CD4-positive, alpha-beta memory T cell (primary cell): ENCODE measurements around the gene GPR161. TPM values are rescaled to one million over a fixed set of nuclear protein-coding genes. Genes with fewer than 3 reads are reported as not detected.
A peak's percentile ranks its signal among the peaks of the same experiment; 100 is the strongest.

Experiments
- CTCF ChIA-PET: fragments of 350-600 bp; sonication (Branson Sonifier 250); formaldehyde crosslinking; loops from one replicate; lab custom pipeline; 2021; ENCODE audit warnings: inconsistent platforms; ENCODE audit not compliant: partially characterized antibody; lab: Charles Lee
- POLR2A ChIA-PET: fragments of 350-600 bp; sonication (Branson Sonifier 250); formaldehyde crosslinking; loops from one replicate; lab custom pipeline; 2021; ENCODE audit not compliant: partially characterized antibody; lab: Charles Lee
- DNase-seq, 5 donors: peaks; one replicate each; pipeline versions ENCODE4 v3.0.0 to v3.0.0-alpha.2; 2020 to 2022; ENCODE audit warnings: mixed read lengths in 1 of 5
- H3K27ac ChIP-seq: one replicate; pipeline ENCODE4 v1.7.0; 2013; ENCODE audit warnings: low read depth, low read length
- H3K27me3 ChIP-seq: 2 replicates; pipeline ENCODE4 v1.7.0; 2013; ENCODE audit warnings: mild to moderate bottlenecking, low read length, moderate library complexity; ENCODE audit not compliant: insufficient read depth
- H3K36me3 ChIP-seq: 2 replicates; pipeline ENCODE4 v1.7.0; 2013; ENCODE audit warnings: mild to moderate bottlenecking, low read length, moderate library complexity; ENCODE audit not compliant: insufficient read depth
- H3K4me1 ChIP-seq: 2 replicates; pipeline ENCODE4 v1.7.0; 2013; ENCODE audit warnings: mild to moderate bottlenecking, low read length, moderate library complexity; ENCODE audit not compliant: insufficient read depth
- H3K4me3 ChIP-seq, 2 donors: one replicate each; pipeline ENCODE4 v1.7.0; 2013; ENCODE audit warnings: low read length in 2 of 2, mild to moderate bottlenecking in 1 of 2
- H3K9me3 ChIP-seq, 2 donors: one replicate each; pipeline ENCODE4 v1.7.0; 2013; ENCODE audit warnings: low read length in 2 of 2, control low read depth in 1 of 2; ENCODE audit not compliant: control insufficient read depth in 1 of 2
- H3K27ac Mint-ChIP-seq, 7 donors: one replicate each; pipeline ENCODE4 v1.8.0; 2020 to 2021; ENCODE audit warnings: mixed read lengths in 7 of 7, mild to moderate bottlenecking in 6 of 7, inconsistent platforms in 3 of 7, moderate library complexity in 3 of 7
- H3K27me3 Mint-ChIP-seq, 2 donors: one replicate each; pipeline ENCODE4 v1.8.0; 2020 to 2021; ENCODE audit warnings: mixed read lengths in 2 of 2
- H3K36me3 Mint-ChIP-seq, 2 donors: one replicate each; pipeline ENCODE4 v1.8.0; 2020 to 2021; ENCODE audit warnings: mixed read lengths in 2 of 2, inconsistent platforms in 1 of 2, mild to moderate bottlenecking in 1 of 2
- H3K4me1 Mint-ChIP-seq, 4 donors: one replicate each; pipeline ENCODE4 v1.8.0; 2020 to 2021; ENCODE audit warnings: mixed read lengths in 4 of 4, mild to moderate bottlenecking in 1 of 4
- H3K4me3 Mint-ChIP-seq, 8 donors: one replicate each; pipeline ENCODE4 v1.8.0; 2020 to 2021; ENCODE audit warnings: mixed read lengths in 8 of 8, mild to moderate bottlenecking in 7 of 8, moderate library complexity in 6 of 8, inconsistent platforms in 3 of 8
- H3K9me3 Mint-ChIP-seq, 8 donors: one replicate each; pipeline ENCODE4 v1.8.0; 2020 to 2021; ENCODE audit warnings: mixed read lengths in 8 of 8, mild to moderate bottlenecking in 5 of 8, inconsistent platforms in 3 of 8, moderate library complexity in 1 of 8
- intact Hi-C: fragments of 100-400 bp; cut with micrococcal nuclease; formaldehyde crosslinking; loops from one replicate; pipeline ENCODE4 v1.15.1; 2023
- polyA plus RNA-seq, 2 donors: library from polyadenylated mRNA; unstranded; fragments of 300-500 nt; fragmentation: Illumina TruSeq; gene quantifications; one replicate each; pipeline ENCODE4 v1.2.3, GENCODE V29; 2021
- total RNA-seq, 2 experiments: library from RNA; stranded (reverse); gene quantifications; one replicate each; pipeline ENCODE4 v1.2.3, GENCODE V29; 2021

GPR161 gene
- total and polyA plus RNA-seq, 4 experiments from 2014 or later = 0.09 to 0.12 (median 0.10) TPM; not detected in 1

- intact Hi-C loops = no loop called here
- ChIA-PET CTCF (no interaction called here), POLR2A (interaction anchor here (1.0 kb wide), 1 partner anchor 114 kb away, joined by 3 read pairs; the partner anchor contains the start of gene DCAF6)
These were observed 86.4 kb downstream of the GPR161 start for GRCh38 chr1:168050307-168050706.

GRCh38 chr1:168045311-168045710, 91.4 kb downstream of the GPR161 start:
- ChIA-PET CTCF (no interaction called here), POLR2A (no interaction called here)
- DNase-seq = no peak
- H3K36me3 Mint-ChIP-seq = peaks cover 35% of the 10 kb centered on the region in 2 donors
- no peaks in the 10 kb centered on the region for H3K4me1 Mint-ChIP-seq
- H3K27me3 ChIP-seq = no peaks in the 10 kb centered on the region
- H3K27ac Mint-ChIP-seq = no peak overlapping the region
- no peaks in the 10 kb centered on the region for H3K9me3 ChIP-seq
- intact Hi-C loops = no loop called here
- H3K36me3 ChIP-seq = peaks cover 8% of the 10 kb centered on the region
- no peak overlapping the region for H3K4me3 ChIP-seq
- H3K27ac ChIP-seq = no peak overlapping the region
- no peaks in the 10 kb centered on the region for H3K4me1 ChIP-seq
- no peak overlapping the region for H3K4me3 Mint-ChIP-seq
- H3K27me3 Mint-ChIP-seq = no peaks in the 10 kb centered on the region
- H3K9me3 Mint-ChIP-seq = no peaks in the 10 kb centered on the region

More at GRCh38 chr1:168050307-168050706, 86.4 kb downstream of the GPR161 start:
- H3K27ac ChIP-seq = no peak overlapping the region
- H3K9me3 ChIP-seq = no peaks in the 10 kb centered on the region
- no peak overlapping the region for H3K4me3 ChIP-seq
- peak overlapping the region in 2 of 7 donors; percentile 1 to 32 for H3K27ac Mint-ChIP-seq
- peaks cover 7% of the 10 kb centered on the region for H3K4me1 ChIP-seq
- no peaks in the 10 kb centered on the region for H3K27me3 ChIP-seq
- H3K4me3 Mint-ChIP-seq = no peak overlapping the region
- peaks cover 13 to 22% of the 10 kb centered on the region in 2 donors for H3K36me3 Mint-ChIP-seq
- H3K36me3 ChIP-seq = no peaks in the 10 kb centered on the region
- DNase-seq = no peak
- no peaks in the 10 kb centered on the region for H3K9me3 Mint-ChIP-seq
- peaks cover 0 to 4% (median 2%) of the 10 kb centered on the region in 4 donors for H3K4me1 Mint-ChIP-seq
- no peaks in the 10 kb centered on the region for H3K27me3 Mint-ChIP-seq

- no peaks in the 10 kb centered on the region for H3K9me3 Mint-ChIP-seq
- no peak for DNase-seq
- H3K4me3 ChIP-seq = no peak overlapping the region
- intact Hi-C loops = no loop called here
- CTCF ChIA-PET = no interaction called here
- H3K36me3 ChIP-seq = peaks cover 8% of the 10 kb centered on the region
- peaks cover 0 to 1% (median 0%) of the 10 kb centered on the region in 4 donors for H3K4me1 Mint-ChIP-seq
- H3K4me1 ChIP-seq = no peaks in the 10 kb centered on the region
- no peaks in the 10 kb centered on the region for H3K27me3 ChIP-seq
- no peaks in the 10 kb centered on the region for H3K27me3 Mint-ChIP-seq
- no peak overlapping the region for H3K27ac ChIP-seq
- no peak overlapping the region for H3K27ac Mint-ChIP-seq
- no peaks in the 10 kb centered on the region for H3K9me3 ChIP-seq
- H3K4me3 Mint-ChIP-seq = no peak overlapping the region
- H3K36me3 Mint-ChIP-seq = peaks cover 33 to 36% of the 10 kb centered on the region in 2 donors
- POLR2A ChIA-PET = no interaction called here
These were observed 94.4 kb downstream of the GPR161 start for GRCh38 chr1:168042362-168042761.

GRCh38 chr1:168035345-168035744, 101.4 kb downstream of the GPR161 start:
- no peaks in the 10 kb centered on the region for H3K36me3 ChIP-seq
- DNase-seq = no peak
- no peak overlapping the region for H3K4me3 ChIP-seq
- H3K27me3 Mint-ChIP-seq = no peaks in the 10 kb centered on the region
- POLR2A ChIA-PET = no interaction called here
- no peaks in the 10 kb centered on the region for H3K9me3 ChIP-seq
- intact Hi-C loops = no loop called here
- H3K27me3 ChIP-seq = no peaks in the 10 kb centered on the region
- H3K36me3 Mint-ChIP-seq = peaks cover 9 to 12% of the 10 kb centered on the region in 2 donors
- no peak overlapping the region for H3K4me3 Mint-ChIP-seq
- no peak overlapping the region for H3K27ac ChIP-seq
- peaks cover 0 to 1% (median under 1%) of the 10 kb centered on the region in 4 donors for H3K4me1 Mint-ChIP-seq
- CTCF ChIA-PET = no interaction called here
- no peaks in the 10 kb centered on the region for H3K4me1 ChIP-seq
- no peaks in the 10 kb centered on the region for H3K9me3 Mint-ChIP-seq
- no peak overlapping the region for H3K27ac Mint-ChIP-seq

GRCh38 chr1:168032029-168032428, 104.7 kb downstream of the GPR161 start:
- H3K27ac ChIP-seq = no peak overlapping the region
- Mint-ChIP-seq H3K4me1 (peaks cover 0 to 1% (median 0%) of the 10 kb centered on the region in 4 donors), H3K27ac (no peak overlapping the region), H3K36me3 (peaks cover 3 to 8% of the 10 kb centered on the region in 2 donors), H3K27me3 (no peaks in the 10 kb centered on the region), H3K4me3 (no peak overlapping the region), H3K9me3 (no peaks in the 10 kb centered on the region)
- H3K27me3 ChIP-seq = no peaks in the 10 kb centered on the region
- no peaks in the 10 kb centered on the region for H3K4me1 ChIP-seq
- H3K36me3 ChIP-seq = no peaks in the 10 kb centered on the region
- intact Hi-C loops = no loop called here
- ChIA-PET POLR2A (no interaction called here), CTCF (no interaction called here)
- DNase-seq = no peak
- no peak overlapping the region for H3K4me3 ChIP-seq
- H3K9me3 ChIP-seq = no peaks in the 10 kb centered on the region

GRCh38 chr1:168031627-168032026, 105.1 kb downstream of the GPR161 start:
- intact Hi-C loops = no loop called here
- Mint-ChIP-seq H3K27ac (no peak overlapping the region), H3K36me3 (peaks cover 3 to 8% of the 10 kb centered on the region in 2 donors), H3K9me3 (no peaks in the 10 kb centered on the region), H3K27me3 (no peaks in the 10 kb centered on the region), H3K4me1 (peaks cover 0 to 1% (median 0%) of the 10 kb centered on the region in 4 donors), H3K4me3 (no peak overlapping the region)
- H3K36me3 ChIP-seq = no peaks in the 10 kb centered on the region
- H3K27ac ChIP-seq = no peak overlapping the region
- H3K4me1 ChIP-seq = no peaks in the 10 kb centered on the region
- DNase-seq = no peak
- ChIA-PET POLR2A (no interaction called here), CTCF (no interaction called here)
- H3K27me3 ChIP-seq = no peaks in the 10 kb centered on the region
- no peak overlapping the region for H3K4me3 ChIP-seq
- H3K9me3 ChIP-seq = no peaks in the 10 kb centered on the region

GRCh38 chr1:168031198-168031597, 105.5 kb downstream of the GPR161 start:
- Mint-ChIP-seq H3K36me3 (peaks cover 2 to 8% of the 10 kb centered on the region in 2 donors), H3K4me1 (peaks cover 0 to 1% (median 0%) of the 10 kb centered on the region in 4 donors), H3K27ac (no peak overlapping the region), H3K4me3 (no peak overlapping the region), H3K9me3 (no peaks in the 10 kb centered on the region), H3K27me3 (no peaks in the 10 kb centered on the region)
- no peaks in the 10 kb centered on the region for H3K9me3 ChIP-seq
- H3K36me3 ChIP-seq = no peaks in the 10 kb centered on the region
- POLR2A ChIA-PET = no interaction called here
- CTCF ChIA-PET = no interaction called here
- H3K4me1 ChIP-seq = no peaks in the 10 kb centered on the region
- H3K4me3 ChIP-seq = no peak overlapping the region
- no peaks in the 10 kb centered on the region for H3K27me3 ChIP-seq
- DNase-seq = no peak
- no peak overlapping the region for H3K27ac ChIP-seq
- intact Hi-C loops = no loop called here
